Keratinocyte (primary cell): ENCODE data around the gene RAI1. TPM values are rescaled to one million over a fixed set of nuclear protein-coding genes. Genes with fewer than 3 reads are reported as not detected.
"Not testable (repeated sequence)": the region's sequence is repeated elsewhere in the genome, so short reads cannot be mapped to it uniquely, and the experiment has no call there.

ENCODE experiments used
- DNase-seq: peaks from one replicate; pipeline ENCODE4 v3.0.0-alpha.2; 2011; ENCODE audit warnings: low read depth, missing footprints, low spot score
- FAIRE-seq: peaks from 2 replicates; lab custom pipeline; 2011; peaks lifted over from hg19 to GRCh38; lab: Jason Lieb, UNC
- H2AFZ ChIP-seq: 2 replicates; pipeline ENCODE4 v1.6.0; 2012; ENCODE audit warnings: low read length, control low read depth, inconsistent platforms; ENCODE audit not compliant: control insufficient read depth
- H3K27ac ChIP-seq: 2 replicates; pipeline ENCODE4 v1.5.1; 2011; ENCODE audit warnings: low read length; ENCODE audit not compliant: control insufficient read depth, insufficient read depth
- H3K27me3 ChIP-seq: 3 replicates; pipeline ENCODE4 v1.6.0; 2011; ENCODE audit warnings: low read length; ENCODE audit not compliant: control insufficient read depth, insufficient read depth; ENCODE audit errors: extremely low read depth
- H3K36me3 ChIP-seq, 2 experiments: 2 replicates in 1 of 2; 3 replicates in 1 of 2; pipeline ENCODE4 v1.5.1; 2011; ENCODE audit warnings: low read length in 2 of 2, mild to moderate bottlenecking in 1 of 2; ENCODE audit not compliant: control insufficient read depth in 2 of 2, insufficient read depth in 2 of 2; ENCODE audit errors: extremely low read depth in 1 of 2
- H3K4me1 ChIP-seq: 3 replicates; pipeline ENCODE4 v1.5.1; 2011; ENCODE audit warnings: low read length; ENCODE audit not compliant: control insufficient read depth, insufficient read depth; ENCODE audit errors: extremely low read depth
- H3K4me2 ChIP-seq: 3 replicates; pipeline ENCODE4 v1.6.0; 2011; ENCODE audit warnings: low read depth, low read length; ENCODE audit not compliant: control insufficient read depth, insufficient read depth; ENCODE audit errors: extremely low read depth
- H3K4me3 ChIP-seq, 3 experiments: fragments of 200-600 bp in 1 of 3; sonication (generic) in 1 of 3; 2 replicates in 2 of 3; 3 replicates in 1 of 3; pipeline ENCODE4 v1.5.1; 2011 to 2016; ENCODE audit warnings: low read length in 3 of 3, mild to moderate bottlenecking in 3 of 3, control low read depth in 2 of 3, inconsistent platforms in 1 of 3, low read depth in 1 of 3, mixed read lengths in 1 of 3, mixed run types in 1 of 3, moderate library complexity in 1 of 3; ENCODE audit not compliant: control insufficient read depth in 2 of 3, insufficient read depth in 2 of 3; ENCODE audit errors: extremely low read depth in 1 of 3
- H3K79me2 ChIP-seq: 2 replicates; pipeline ENCODE4 v1.6.0; 2012; ENCODE audit warnings: low read length; ENCODE audit not compliant: control insufficient read depth, insufficient read depth
- H3K9ac ChIP-seq: 3 replicates; pipeline ENCODE4 v1.6.0; 2011; ENCODE audit warnings: low read length; ENCODE audit not compliant: control insufficient read depth, insufficient read depth; ENCODE audit errors: extremely low read depth
- H3K9me1 ChIP-seq: 3 replicates; pipeline ENCODE4 v1.6.0; 2011; ENCODE audit warnings: low read length; ENCODE audit not compliant: control insufficient read depth, insufficient read depth; ENCODE audit errors: extremely low read depth
- H3K9me3 ChIP-seq: 2 replicates; pipeline ENCODE4 v1.5.1; 2012; ENCODE audit warnings: low read depth, low read length; ENCODE audit not compliant: control insufficient read depth
- H4K20me1 ChIP-seq: 3 replicates; pipeline ENCODE4 v1.6.0; 2011; ENCODE audit warnings: low read length; ENCODE audit not compliant: control insufficient read depth, insufficient read depth; ENCODE audit errors: extremely low read depth
- EZH2 ChIP-seq: IDR thresholded peaks from one replicate; pipeline ENCODE4 v1.6.1; 2012; ENCODE audit warnings: inconsistent platforms, mild to moderate bottlenecking, low read length, moderate library complexity
- dilution Hi-C: fragments of 300-500 bp; cut with MboI; formaldehyde crosslinking; loops from one replicate; pipeline ENCODE4 v1.7.0; 2020; ENCODE audit warnings: low sequenced_read_pairs; ENCODE audit not compliant: extremely low pct_ligation_motif_present
- polyA plus RNA-seq, 5 experiments: library from polyadenylated mRNA; depleted of rRNA in 3 of 5; stranded (reverse) in 3 of 5; stranded (forward) in 1 of 5; unstranded in 1 of 5; fragments of >200 nt; gene quantifications; 1 replicate in 1 of 5; 2 replicates in 3 of 5; 3 replicates in 1 of 5; pipeline versions ENCODE4 v1.2.1 to v1.2.3, GENCODE V29; 2011 to 2012; ENCODE audit warnings: missing spikeins in 2 of 5, low read depth in 1 of 5, low replicate concordance in 1 of 5
- TF ChIP-seq, protein P1 (sequence below), 3 experiments: IDR thresholded peaks in 1 of 3; conservative IDR thresholded peaks in 1 of 3; optimal IDR thresholded peaks in 1 of 3; 2 replicates in 2 of 3; 3 replicates in 1 of 3; pipeline versions ENCODE3 to v1.5.1; 2011; ENCODE audit warnings: low read length in 3 of 3, mild to moderate bottlenecking in 3 of 3, moderate library complexity in 2 of 3, control low read depth in 1 of 3, inconsistent platforms in 1 of 3; ENCODE audit not compliant: insufficient read depth in 2 of 3; ENCODE audit errors: extremely low read depth in 1 of 3

RAI1 gene
- polyA plus RNA-seq, 1 donor (not counting 4 experiments of a cell fraction or from before 2014, with no cell fraction given) = 2.6 TPM

- no peak overlapping the region for H2AFZ ChIP-seq
- no peaks in the 10 kb centered on the region for H3K9me1 ChIP-seq
- H3K36me3 ChIP-seq = no peaks in the 10 kb centered on the region
- H4K20me1 ChIP-seq = no peaks in the 10 kb centered on the region
- no peaks in the 10 kb centered on the region for H3K9me3 ChIP-seq
- dilution Hi-C loops = no loop called here
- H3K27ac ChIP-seq = no peak overlapping the region
- no peak overlapping the region for H3K4me2 ChIP-seq
- H3K27me3 ChIP-seq = peaks cover 6% of the 10 kb centered on the region
- H3K79me2 ChIP-seq = no peaks in the 10 kb centered on the region
- no peak overlapping the region for H3K4me3 ChIP-seq
- H3K4me1 ChIP-seq = no peaks in the 10 kb centered on the region
- DNase-seq = no peak
- TF ChIP-seq, protein P1, sequence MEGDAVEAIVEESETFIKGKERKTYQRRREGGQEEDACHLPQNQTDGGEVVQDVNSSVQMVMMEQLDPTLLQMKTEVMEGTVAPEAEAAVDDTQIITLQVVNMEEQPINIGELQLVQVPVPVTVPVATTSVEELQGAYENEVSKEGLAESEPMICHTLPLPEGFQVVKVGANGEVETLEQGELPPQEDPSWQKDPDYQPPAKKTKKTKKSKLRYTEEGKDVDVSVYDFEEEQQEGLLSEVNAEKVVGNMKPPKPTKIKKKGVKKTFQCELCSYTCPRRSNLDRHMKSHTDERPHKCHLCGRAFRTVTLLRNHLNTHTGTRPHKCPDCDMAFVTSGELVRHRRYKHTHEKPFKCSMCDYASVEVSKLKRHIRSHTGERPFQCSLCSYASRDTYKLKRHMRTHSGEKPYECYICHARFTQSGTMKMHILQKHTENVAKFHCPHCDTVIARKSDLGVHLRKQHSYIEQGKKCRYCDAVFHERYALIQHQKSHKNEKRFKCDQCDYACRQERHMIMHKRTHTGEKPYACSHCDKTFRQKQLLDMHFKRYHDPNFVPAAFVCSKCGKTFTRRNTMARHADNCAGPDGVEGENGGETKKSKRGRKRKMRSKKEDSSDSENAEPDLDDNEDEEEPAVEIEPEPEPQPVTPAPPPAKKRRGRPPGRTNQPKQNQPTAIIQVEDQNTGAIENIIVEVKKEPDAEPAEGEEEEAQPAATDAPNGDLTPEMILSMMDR (optimal IDR thresholded peaks at IDR 0.05 in 1 of 3, IDR thresholded peaks at IDR 0.05 in 1 of 3, conservative IDR thresholded peaks at IDR 0.05 in 1 of 3; ENCODE audit: extremely low read depth in 1 of 3, insufficient read depth in 2 of 3, low read length in 3 of 3) = peak; percentile 80 to 93 (median 93)
- no peak for TF ChIP-seq EZH2
- no peak overlapping the region for H3K9ac ChIP-seq
- FAIRE-seq = peak; percentile 88
Measured at GRCh38 chr17:17641621-17642409, 39.4 kb upstream of the RAI1 start.

GRCh38 chr17:17645148-17645547 is 36.1 kb upstream of the RAI1 start:
- DNase-seq, H2AFZ ChIP-seq, FAIRE-seq, dilution Hi-C loops, H3K4me2 ChIP-seq, H3K4me3 ChIP-seq, H3K9ac ChIP-seq, H3K27me3 ChIP-seq, H3K4me1 ChIP-seq, H4K20me1 ChIP-seq, H3K36me3 ChIP-seq, H3K79me2 ChIP-seq, H3K9me1 ChIP-seq, H3K27ac ChIP-seq, H3K9me3 ChIP-seq: not testable (repeated sequence)
